Measurements from ENCODE around the gene FBXO47. TPM values are rescaled to one million over a fixed set of nuclear protein-coding genes. Genes with fewer than 3 reads are reported as not detected.

The FBXO47 gene
- total and polyA plus RNA-seq, 9 of the 15 experiments (the other 6 are each of a cell fraction or from before 2014, with no cell fraction given), result not detected

DNA sequence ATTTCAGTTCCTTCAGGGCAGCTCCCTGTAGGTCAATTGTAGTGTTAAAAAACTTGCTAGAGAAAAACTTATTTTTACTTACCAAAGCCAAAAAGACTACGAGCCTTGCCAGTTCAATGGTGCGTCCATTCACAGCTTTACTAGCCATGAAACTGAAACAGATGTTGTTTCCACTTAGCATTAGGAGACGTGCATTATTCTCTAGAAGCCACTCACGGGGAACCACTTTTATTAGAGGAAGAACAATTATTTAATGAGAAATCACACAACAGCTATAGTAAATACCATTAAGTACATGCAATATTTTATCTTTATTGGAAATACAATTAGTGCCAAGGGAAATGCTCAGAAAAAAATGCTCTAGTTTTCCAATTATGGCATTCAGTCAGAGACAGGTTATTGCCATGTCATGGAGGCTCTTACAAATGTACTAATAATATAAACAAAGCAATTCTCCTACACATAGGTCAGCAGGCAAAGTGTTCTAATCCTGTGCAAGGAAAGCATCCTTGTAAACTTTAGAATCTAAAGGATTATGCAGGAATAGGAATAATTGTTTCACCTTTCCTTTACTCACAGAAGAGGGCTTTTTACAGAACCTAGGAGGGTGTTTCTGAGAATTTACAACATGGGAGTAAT, 24.4 kb downstream of the FBXO47 start:
- no peaks in the 10 kb centered on the region for H3K36me3 ChIP-seq (ENCODE audit: control insufficient read depth, insufficient read depth, low read length)
- H3K27ac ChIP-seq (ENCODE audit: extremely low read depth, low read depth, low read length), result no peak overlapping the region
- no peaks in the 10 kb centered on the region for H3K9me3 ChIP-seq (replicated peaks; ENCODE audit: control insufficient read depth, insufficient read depth, low read depth, low read length)
- H2AFZ ChIP-seq (ENCODE audit: low read depth, low read length), result no peak overlapping the region
- POLR2A ChIA-PET, result interaction anchor here (0.7 kb wide), 1 partner anchor 72 kb away, joined by 3 read pairs; no protein-coding TSS in a partner anchor
- no peaks in the 10 kb centered on the region for H3K9me1 ChIP-seq (ENCODE audit: control insufficient read depth, insufficient read depth, low read length)
- no peak for FAIRE-seq
- H4K20me1 ChIP-seq (replicated peaks; ENCODE audit: control insufficient read depth, insufficient read depth, low read length), result no peaks in the 10 kb centered on the region
- no peak for ATAC-seq
- no TSS peak for BruUV-seq (replicated peaks)
- H3K4me2 ChIP-seq (ENCODE audit: insufficient read depth, low read length), result no peak overlapping the region
- intact Hi-C loops (cut with micrococcal nuclease) (no loop called here), in situ Hi-C loops (cut with MboI) (no loop called here)
- DNase-seq (ENCODE audit: extremely low read depth in 1 of 4, low spot score in 3 of 4), result no peak
- H3K9ac ChIP-seq (ENCODE audit: insufficient read depth in 1 of 2, low read depth in 2 of 2, low read length in 2 of 2), result no peak overlapping the region
- no peak overlapping the region for H3K4me3 ChIP-seq
- CTCF ChIA-PET (ENCODE audit: low intra/inter-chr PET ratio), result no interaction called here
- no peaks in the 10 kb centered on the region for H3K27me3 ChIP-seq (ENCODE audit: control insufficient read depth in 2 of 2, insufficient read depth in 2 of 2, low read length in 2 of 2)
- TF ChIP-seq KDM5B (IDR thresholded peaks at IDR 0.05; ENCODE audit: insufficient replicate concordance, low read depth, low read length) (no peak), IFI16 (CRISPR knock-in tag; IDR thresholded peaks at IDR 0.05) (no peak), NONO (IDR thresholded peaks at IDR 0.05; ENCODE audit: low read depth in 2 of 2, low read length in 1 of 2) (no peak), PPARD (CRISPR knock-in tag; IDR thresholded peaks at IDR 0.05) (no peak)
- WGBS (ENCODE audit: insufficient coverage, low coverage, missing lambda C conversion rate), result 25% methylated on average over 4 of the region's 4 CpGs
- H3K79me2 ChIP-seq (ENCODE audit: control insufficient read depth, insufficient read depth, low read length), result no peaks in the 10 kb centered on the region
- no peaks in the 10 kb centered on the region for H3K4me1 ChIP-seq (replicated peaks in 1 of 2; ENCODE audit: control insufficient read depth in 2 of 2, insufficient read depth in 2 of 2, low read length in 2 of 2)

DNA sequence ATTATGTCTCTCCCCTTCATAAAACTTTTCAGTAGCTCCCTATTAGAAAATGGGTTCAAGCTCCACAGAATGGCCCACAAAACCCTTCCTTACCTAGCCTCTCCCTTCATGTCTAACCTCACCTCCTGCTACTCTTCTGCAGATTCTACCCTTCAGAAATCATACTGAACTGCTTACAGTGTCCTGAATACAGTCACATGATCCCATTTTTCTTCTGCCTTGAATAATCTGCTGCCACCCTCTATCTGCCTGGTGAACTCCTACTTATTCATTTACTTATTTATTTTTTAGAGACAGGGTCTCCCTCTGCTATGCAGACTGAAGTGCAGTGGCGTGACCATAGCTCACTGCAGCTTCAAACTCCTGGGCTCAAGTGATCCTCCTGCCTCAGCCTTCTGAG, 26.8 kb downstream of the FBXO47 start:
- no peaks in the 10 kb centered on the region for H3K27me3 ChIP-seq (ENCODE audit: control insufficient read depth in 2 of 2, insufficient read depth in 2 of 2, low read length in 2 of 2)
- H3K9me1 ChIP-seq (ENCODE audit: control insufficient read depth, insufficient read depth, low read length), result no peaks in the 10 kb centered on the region
- H3K36me3 ChIP-seq (ENCODE audit: control insufficient read depth, insufficient read depth, low read length), result no peaks in the 10 kb centered on the region
- H3K9ac ChIP-seq (ENCODE audit: insufficient read depth in 1 of 2, low read depth in 2 of 2, low read length in 2 of 2), result no peak overlapping the region; a peak in 1 of 4 replicates
- ATAC-seq (no peak), FAIRE-seq (no peak), DNase-seq (ENCODE audit: extremely low read depth in 1 of 4, low spot score in 3 of 4) (no peak)
- ChIA-PET CTCF (ENCODE audit: low intra/inter-chr PET ratio) (no interaction called here), POLR2A (interaction anchor here (0.6 kb wide), 2 partner anchors 111 to 615 kb away, joined by 3 to 4 read pairs; no protein-coding TSS in a partner anchor)
- H3K79me2 ChIP-seq (ENCODE audit: control insufficient read depth, insufficient read depth, low read length), result no peaks in the 10 kb centered on the region
- H3K4me1 ChIP-seq (replicated peaks in 1 of 2; ENCODE audit: control insufficient read depth in 2 of 2, insufficient read depth in 2 of 2, low read length in 2 of 2), result no peaks in the 10 kb centered on the region
- H3K9me3 ChIP-seq (replicated peaks; ENCODE audit: control insufficient read depth, insufficient read depth, low read depth, low read length), result no peaks in the 10 kb centered on the region
- TF ChIP-seq, protein P1, sequence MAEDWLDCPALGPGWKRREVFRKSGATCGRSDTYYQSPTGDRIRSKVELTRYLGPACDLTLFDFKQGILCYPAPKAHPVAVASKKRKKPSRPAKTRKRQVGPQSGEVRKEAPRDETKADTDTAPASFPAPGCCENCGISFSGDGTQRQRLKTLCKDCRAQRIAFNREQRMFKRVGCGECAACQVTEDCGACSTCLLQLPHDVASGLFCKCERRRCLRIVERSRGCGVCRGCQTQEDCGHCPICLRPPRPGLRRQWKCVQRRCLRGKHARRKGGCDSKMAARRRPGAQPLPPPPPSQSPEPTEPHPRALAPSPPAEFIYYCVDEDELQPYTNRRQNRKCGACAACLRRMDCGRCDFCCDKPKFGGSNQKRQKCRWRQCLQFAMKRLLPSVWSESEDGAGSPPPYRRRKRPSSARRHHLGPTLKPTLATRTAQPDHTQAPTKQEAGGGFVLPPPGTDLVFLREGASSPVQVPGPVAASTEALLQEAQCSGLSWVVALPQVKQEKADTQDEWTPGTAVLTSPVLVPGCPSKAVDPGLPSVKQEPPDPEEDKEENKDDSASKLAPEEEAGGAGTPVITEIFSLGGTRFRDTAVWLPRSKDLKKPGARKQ (CRISPR knock-in tag; IDR thresholded peaks at IDR 0.05), result no peak
- TF ChIP-seq TFE3 (CRISPR knock-in tag; IDR thresholded peaks at IDR 0.05), result peak; percentile 77
- TF ChIP-seq TOE1 (IDR thresholded peaks at IDR 0.05; ENCODE audit: borderline replicate concordance), result peak; percentile 50; the same call in 1 of the 2 replicates
- no peak for TF ChIP-seq TOE1 (CRISPR knock-in tag; IDR thresholded peaks at IDR 0.05; ENCODE audit: borderline replicate concordance, low read depth)
- H2AFZ ChIP-seq (ENCODE audit: low read depth, low read length), result no peak overlapping the region
- 0% methylated on average over 1 of the region's 1 CpG for WGBS (ENCODE audit: insufficient coverage, low coverage, missing lambda C conversion rate)
- H3K4me3 ChIP-seq, result no peak overlapping the region
- no peak overlapping the region for H3K4me2 ChIP-seq (ENCODE audit: insufficient read depth, low read length)
- no peaks in the 10 kb centered on the region for H4K20me1 ChIP-seq (replicated peaks; ENCODE audit: control insufficient read depth, insufficient read depth, low read length)
- no TSS peak for BruUV-seq (replicated peaks)
- no peak overlapping the region for H3K27ac ChIP-seq (ENCODE audit: extremely low read depth, low read depth, low read length)
- intact Hi-C loops (cut with micrococcal nuclease), result no loop called here
- in situ Hi-C loops (cut with MboI), result no loop called here

All from K562 (cell line).